Fibroblast of the aortic adventitia (primary cell): Measurements from ENCODE around the gene VWA1. TPM values are rescaled to one million over a fixed set of nuclear protein-coding genes. Genes with fewer than 3 reads are reported as not detected.
"Not testable (repeated sequence)": the region's sequence is repeated elsewhere in the genome, so short reads cannot be mapped to it uniquely, and the experiment has no call there.

Source experiments
- DNase-seq: peaks from one replicate; pipeline ENCODE4 v3.0.0-alpha.2; 2010; ENCODE audit warnings: low read depth
- H3K4me3 ChIP-seq: 2 replicates; pipeline ENCODE4 v1.5.1; 2011; ENCODE audit warnings: low read depth, mild to moderate bottlenecking, control low read depth, low read length, moderate library complexity
- total RNA-seq: library from RNA; depleted of rRNA; stranded (reverse); fragments of >200 nt; gene quantifications from 2 replicates; pipeline ENCODE4 v1.2.3, GENCODE V29; 2012; ENCODE audit warnings: low replicate concordance
- TF ChIP-seq, protein P1 (sequence below): IDR thresholded peaks from 2 replicates; pipeline ENCODE4 v1.5.1; 2011; ENCODE audit warnings: mild to moderate bottlenecking, low read length, control low read depth, inconsistent platforms; ENCODE audit not compliant: insufficient read depth

VWA1 gene
- total RNA-seq, 1 donor: 1.8 TPM

GRCh38 chr1:1425753-1426495, 9.6 kb upstream of the VWA1 start:
- TF ChIP-seq, protein P1, sequence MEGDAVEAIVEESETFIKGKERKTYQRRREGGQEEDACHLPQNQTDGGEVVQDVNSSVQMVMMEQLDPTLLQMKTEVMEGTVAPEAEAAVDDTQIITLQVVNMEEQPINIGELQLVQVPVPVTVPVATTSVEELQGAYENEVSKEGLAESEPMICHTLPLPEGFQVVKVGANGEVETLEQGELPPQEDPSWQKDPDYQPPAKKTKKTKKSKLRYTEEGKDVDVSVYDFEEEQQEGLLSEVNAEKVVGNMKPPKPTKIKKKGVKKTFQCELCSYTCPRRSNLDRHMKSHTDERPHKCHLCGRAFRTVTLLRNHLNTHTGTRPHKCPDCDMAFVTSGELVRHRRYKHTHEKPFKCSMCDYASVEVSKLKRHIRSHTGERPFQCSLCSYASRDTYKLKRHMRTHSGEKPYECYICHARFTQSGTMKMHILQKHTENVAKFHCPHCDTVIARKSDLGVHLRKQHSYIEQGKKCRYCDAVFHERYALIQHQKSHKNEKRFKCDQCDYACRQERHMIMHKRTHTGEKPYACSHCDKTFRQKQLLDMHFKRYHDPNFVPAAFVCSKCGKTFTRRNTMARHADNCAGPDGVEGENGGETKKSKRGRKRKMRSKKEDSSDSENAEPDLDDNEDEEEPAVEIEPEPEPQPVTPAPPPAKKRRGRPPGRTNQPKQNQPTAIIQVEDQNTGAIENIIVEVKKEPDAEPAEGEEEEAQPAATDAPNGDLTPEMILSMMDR: no peak
- DNase-seq: no peak
- H3K4me3 ChIP-seq: no peak overlapping the region

- TF ChIP-seq, protein P1: no peak
- no peak for DNase-seq
Observed at GRCh38 chr1:1426496-1427105, 8.9 kb upstream of the VWA1 start.

GRCh38 chr1:1427106-1427819, 8.2 kb upstream of the VWA1 start:
- H3K4me3 ChIP-seq: peak overlapping the region; percentile 54
- TF ChIP-seq, protein P1: no peak
- DNase-seq: no peak

More at GRCh38 chr1:1426496-1427105, 8.9 kb upstream of the VWA1 start:
- H3K4me3 ChIP-seq: no peak overlapping the region

DNA sequence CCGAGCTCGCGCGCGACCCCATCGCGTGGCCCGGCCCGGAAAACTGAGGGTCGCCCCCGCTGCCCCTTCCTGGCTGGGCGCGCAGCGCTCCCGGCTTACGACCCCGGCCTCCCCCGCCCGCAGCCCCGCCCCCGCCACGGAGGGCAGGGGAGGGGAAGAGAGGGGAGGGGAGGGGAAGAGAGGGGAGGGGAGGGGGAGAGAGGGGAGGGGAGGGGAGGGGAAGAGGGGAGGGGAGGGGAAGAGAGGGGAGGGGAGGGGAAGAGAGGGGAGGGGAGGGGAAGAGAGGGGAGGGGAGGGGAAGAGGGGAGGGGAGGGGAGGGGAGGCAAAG, 7.7 kb upstream of the VWA1 start:
- peak overlapping the region; percentile 54 for H3K4me3 ChIP-seq
- no peak for DNase-seq
- TF ChIP-seq, protein P1: no peak

- H3K4me3 ChIP-seq: no peak overlapping the region
- TF ChIP-seq, protein P1: no peak
- no peak for DNase-seq
Observed at GRCh38 chr1:1428174-1428573, 7.3 kb upstream of the VWA1 start.

- H3K4me3 ChIP-seq, DNase-seq: not testable (repeated sequence)
Observed at GRCh38 chr1:1428967-1429366, 6.5 kb upstream of the VWA1 start.

DNA sequence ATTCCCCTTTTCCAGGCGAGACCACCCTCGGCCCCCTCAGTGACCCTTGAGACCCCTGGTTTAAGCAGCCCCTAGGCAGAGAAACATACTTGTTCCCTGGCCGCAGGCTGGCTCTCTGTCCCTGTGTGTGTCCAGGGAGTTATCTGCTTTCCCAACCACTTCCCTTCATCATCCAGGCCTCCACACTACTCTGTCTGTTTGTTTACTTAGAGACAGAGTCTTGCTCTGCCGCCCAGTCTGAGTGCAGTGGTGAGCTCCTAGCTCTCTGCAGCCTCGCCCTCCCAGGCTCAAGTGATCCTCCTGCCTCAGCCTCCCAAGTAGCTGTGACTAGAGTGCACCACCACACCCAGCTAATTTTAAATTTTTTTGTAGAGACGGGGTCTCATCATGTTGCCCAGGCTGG, 5.8 kb upstream of the VWA1 start:
- TF ChIP-seq, protein P1: no peak
- DNase-seq: peak; percentile 21

More for the DNA sequence above, 5.8 kb upstream of the VWA1 start:
- no peak overlapping the region for H3K4me3 ChIP-seq
